HEK293 (cell line): Measurements from ENCODE around the gene ATOSA.

Experiments
- CTCF ChIA-PET: fragments of 350-600 bp; formaldehyde crosslinking; extraction: SDS; loops from one replicate; lab custom pipeline; 2021; ENCODE audit warnings: antibody characterized with exemption; lab: Yijun Ruan, JAX
- POLR2A ChIA-PET: fragments of 300-600 bp; formaldehyde crosslinking; extraction: SDS; loops from one replicate; lab custom pipeline; 2020; ENCODE audit warnings: antibody characterized with exemption, inconsistent platforms; lab: Yijun Ruan, JAX
- H3K27ac ChIP-seq: fragments of 200-500 bp; sonication (Bioruptor generic); 2 replicates; pipeline ENCODE4 v1.5.1; 2014; ENCODE audit warnings: low read depth, low read length, control low read depth, inconsistent platforms; ENCODE audit errors: extremely low read depth
- H3K36me3 ChIP-seq, 2 experiments: fragments of 200-500 bp in 1 of 2; sonication (Bioruptor generic) in 1 of 2; 1 replicate in 1 of 2; 2 replicates in 1 of 2; pipeline ENCODE4 v1.5.1; 2014 to 2017; ENCODE audit warnings: inconsistent platforms in 2 of 2, low read length in 2 of 2; ENCODE audit not compliant: control insufficient read depth in 2 of 2, insufficient read depth in 1 of 2
- H3K4me1 ChIP-seq: fragments of 200-500 bp; sonication (Bioruptor generic); 2 replicates; pipeline ENCODE4 v1.5.1; 2014; ENCODE audit warnings: mild to moderate bottlenecking, low read length, inconsistent platforms; ENCODE audit not compliant: control insufficient read depth, insufficient read depth
- H3K4me3 ChIP-seq: 2 replicates; pipeline ENCODE4 v1.5.1; 2011; ENCODE audit warnings: low read depth, mild to moderate bottlenecking, control low read depth, low read length, moderate library complexity
- H3K9me3 ChIP-seq: fragments of 200-500 bp; sonication (Bioruptor generic); 2 replicates; pipeline ENCODE4 v1.5.1; 2014; ENCODE audit warnings: low read depth, low read length, inconsistent platforms; ENCODE audit not compliant: control insufficient read depth, insufficient read depth
- FEZF1 ChIP-seq: fragments of 450-650 bp; formaldehyde crosslinking; IDR thresholded peaks from 2 replicates; pipeline ENCODE4 v1.5.1; 2016; ENCODE audit warnings: missing biosample characterization, missing genetic modification characterization
- HOXA7 ChIP-seq: sonication (generic); formaldehyde crosslinking; IDR thresholded peaks from 2 replicates; pipeline ENCODE4 v1.8.1; 2022; ENCODE audit warnings: missing genetic modification reagents, borderline replicate concordance
- OVOL3 ChIP-seq: fragments of 450-650 bp; formaldehyde crosslinking; IDR thresholded peaks from 2 replicates; pipeline ENCODE4 v1.5.1; 2016; ENCODE audit warnings: missing biosample characterization, missing genetic modification characterization
- ZBTB7A ChIP-seq: fragments of 450-650 bp; formaldehyde crosslinking; IDR thresholded peaks from 2 replicates; pipeline ENCODE4 v1.5.1; 2016; ENCODE audit warnings: low read depth, missing biosample characterization, missing genetic modification characterization
- ZEB2 ChIP-seq: fragments of 450-650 bp; formaldehyde crosslinking; IDR thresholded peaks from 2 replicates; pipeline ENCODE4 v1.5.1; 2016; ENCODE audit warnings: missing biosample characterization, missing genetic modification characterization
- ZNF10 ChIP-seq: fragments of 450-650 bp; formaldehyde crosslinking; IDR thresholded peaks from 2 replicates; pipeline ENCODE4 v1.5.1; 2017; ENCODE audit warnings: missing biosample characterization, missing genetic modification characterization
- ZNF138 ChIP-seq: fragments of 450-650 bp; formaldehyde crosslinking; IDR thresholded peaks from 2 replicates; pipeline ENCODE4 v1.5.1; 2016; ENCODE audit warnings: missing biosample characterization, missing genetic modification characterization, borderline replicate concordance
- ZNF148 ChIP-seq: fragments of 450-650 bp; formaldehyde crosslinking; IDR thresholded peaks from 2 replicates; pipeline ENCODE4 v1.5.0; 2017; ENCODE audit warnings: missing biosample characterization, missing genetic modification characterization, borderline replicate concordance
- ZNF155 ChIP-seq: fragments of 450-650 bp; formaldehyde crosslinking; IDR thresholded peaks from 2 replicates; pipeline ENCODE4 v1.5.1; 2016; ENCODE audit warnings: missing biosample characterization, missing genetic modification characterization
- ZNF157 ChIP-seq: fragments of 450-650 bp; formaldehyde crosslinking; IDR thresholded peaks from 2 replicates; pipeline ENCODE4 v1.5.1; 2016; ENCODE audit warnings: missing biosample characterization, missing genetic modification characterization
- ZNF184 ChIP-seq: fragments of 450-650 bp; IDR thresholded peaks from 2 replicates; pipeline ENCODE4 v1.5.1; 2018; ENCODE audit warnings: missing biosample characterization, mild to moderate bottlenecking, missing genetic modification characterization
- ZNF2 ChIP-seq: fragments of 450-650 bp; formaldehyde crosslinking; IDR thresholded peaks from 2 replicates; pipeline ENCODE4 v1.5.1; 2016; ENCODE audit warnings: missing biosample characterization, missing genetic modification characterization
- ZNF248 ChIP-seq: fragments of 450-650 bp; formaldehyde crosslinking; IDR thresholded peaks from 2 replicates; pipeline ENCODE4 v1.5.1; 2017; ENCODE audit warnings: missing biosample characterization, missing genetic modification characterization
- ZNF274 ChIP-seq, 2 experiments: fragments of 200-500 bp in 1 of 2; fragments of 450-650 bp in 1 of 2; sonication (Bioruptor generic) in 1 of 2; formaldehyde crosslinking in 1 of 2; IDR thresholded peaks; 2 replicates each; pipeline versions ENCODE4 v1.5.1 to v1.6.1; 2014 to 2016; ENCODE audit warnings: borderline replicate concordance in 1 of 2, inconsistent platforms in 1 of 2, low read length in 1 of 2, missing biosample characterization in 1 of 2, missing genetic modification characterization in 1 of 2
- ZNF350 ChIP-seq: fragments of 450-650 bp; formaldehyde crosslinking; IDR thresholded peaks from 2 replicates; pipeline ENCODE4 v1.5.0; 2017; ENCODE audit warnings: missing biosample characterization, mild to moderate bottlenecking, missing genetic modification characterization
- ZNF366 ChIP-seq: fragments of 450-650 bp; formaldehyde crosslinking; conservative IDR thresholded peaks from 2 replicates; pipeline ENCODE4 v1.5.1; 2016; ENCODE audit warnings: missing biosample characterization, missing genetic modification characterization
- ZNF426 ChIP-seq: fragments of 450-650 bp; formaldehyde crosslinking; IDR thresholded peaks from 2 replicates; pipeline ENCODE4 v1.5.1; 2017; ENCODE audit warnings: missing biosample characterization, missing genetic modification characterization, mild to moderate bottlenecking, inconsistent platforms, moderate library complexity
- ZNF530 ChIP-seq: fragments of 450-650 bp; formaldehyde crosslinking; IDR thresholded peaks from 2 replicates; pipeline ENCODE4 v1.5.1; 2016; ENCODE audit warnings: low read depth, missing biosample characterization, missing genetic modification characterization
- ZNF555 ChIP-seq: fragments of 450-650 bp; formaldehyde crosslinking; conservative IDR thresholded peaks from 2 replicates; pipeline ENCODE4 v1.5.1; 2017; ENCODE audit warnings: missing biosample characterization, mild to moderate bottlenecking, missing genetic modification characterization, inconsistent platforms
- ZNF600 ChIP-seq: fragments of 450-650 bp; formaldehyde crosslinking; IDR thresholded peaks from 2 replicates; pipeline ENCODE4 v1.5.1; 2016; ENCODE audit warnings: missing biosample characterization, missing genetic modification characterization
- ZNF621 ChIP-seq: fragments of 450-650 bp; formaldehyde crosslinking; IDR thresholded peaks from 2 replicates; pipeline ENCODE4 v1.5.1; 2017; ENCODE audit warnings: missing biosample characterization, missing genetic modification characterization
- ZNF776 ChIP-seq: fragments of 450-650 bp; formaldehyde crosslinking; IDR thresholded peaks from 2 replicates; pipeline ENCODE4 v1.5.0; 2017; ENCODE audit warnings: missing biosample characterization, missing genetic modification characterization, borderline replicate concordance
- ZNF777 ChIP-seq: fragments of 450-650 bp; formaldehyde crosslinking; IDR thresholded peaks from 2 replicates; pipeline ENCODE4 v1.5.1; 2017; ENCODE audit warnings: missing biosample characterization, missing genetic modification characterization, borderline replicate concordance
- TF ChIP-seq, protein P1 (sequence below): fragments of 450-650 bp; formaldehyde crosslinking; IDR thresholded peaks from 2 replicates; pipeline ENCODE4 v1.5.1; 2016; ENCODE audit warnings: missing biosample characterization, missing genetic modification characterization
- TF ChIP-seq, protein P2 (sequence below): fragments of 450-650 bp; formaldehyde crosslinking; IDR thresholded peaks from 2 replicates; pipeline ENCODE4 v1.5.1; 2016; ENCODE audit warnings: missing biosample characterization, missing genetic modification characterization

Gene ATOSA

DNA sequence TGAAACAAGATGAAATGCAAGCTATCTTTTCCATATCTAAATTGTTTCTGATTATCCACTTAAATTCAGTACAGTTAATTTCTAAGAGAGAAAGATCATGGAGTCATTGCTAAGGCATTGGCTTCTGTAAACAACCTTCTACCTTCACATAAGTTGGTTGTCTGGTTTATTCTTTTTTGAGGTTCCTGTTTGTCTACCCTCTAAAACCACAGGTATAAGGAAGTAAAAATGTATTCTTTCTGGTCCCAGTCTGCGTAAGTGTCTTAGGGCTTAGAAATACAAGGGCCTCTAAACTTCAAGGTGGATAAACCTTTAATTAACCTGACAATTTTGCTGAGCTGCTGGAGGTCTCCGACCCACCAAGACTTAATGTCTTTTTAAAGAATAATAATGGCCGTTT lies 3.6 kb upstream of the ATOSA start:
- Histone ChIP-seq H3K4me3 (no peak overlapping the region), H3K36me3 (no peaks in the 10 kb centered on the region), H3K4me1 (no peaks in the 10 kb centered on the region), H3K27ac (no peak overlapping the region), H3K9me3 (no peaks in the 10 kb centered on the region)
- TF ChIP-seq ZNF366 (tag by site-specific recombination) (no peak), ZNF555 (no peak), ZBTB7A (tag by site-specific recombination) (no peak), ZNF148 (no peak), ZNF248 (tag by site-specific recombination) (no peak), ZNF2 (tag by site-specific recombination) (no peak), ZNF350 (tag by site-specific recombination) (no peak), ZNF138 (tag by site-specific recombination) (no peak), FEZF1 (tag by site-specific recombination) (no peak), ZNF157 (tag by site-specific recombination) (no peak), ZNF274 (IDR thresholded peaks at IDR 0.05; ENCODE audit: low read length) (no peak), ZNF274 (tag by site-specific recombination; IDR thresholded peaks at IDR 0.05; ENCODE audit: borderline replicate concordance) (no peak), ZNF621 (no peak)
- CTCF ChIA-PET = interaction anchor here (0.6 kb wide), 1 partner anchor 9 kb away, joined by 3 read pairs; no protein-coding TSS in a partner anchor
- POLR2A ChIA-PET = no interaction called here

GRCh38 chr15:52682200-52682599 lies 3.0 kb upstream of the ATOSA start:
- CTCF ChIA-PET = interaction anchor here (0.7 kb wide), 1 partner anchor 159 kb away, joined by 5 read pairs; no protein-coding TSS in a partner anchor
- Histone ChIP-seq H3K9me3 (no peaks in the 10 kb centered on the region), H3K4me3 (no peak overlapping the region), H3K4me1 (0 out of 2 replicates have a peak, but pooled peaks cover under 1% of the 10 kb centered on the region), H3K27ac (no peak overlapping the region), H3K36me3 (no peaks in the 10 kb centered on the region)
- no peak for TF ChIP-seq ZNF184 (tag by site-specific recombination)
- TF ChIP-seq ZNF777 (tag by site-specific recombination) = no peak
- no peak for TF ChIP-seq ZNF530
- TF ChIP-seq, protein P1, sequence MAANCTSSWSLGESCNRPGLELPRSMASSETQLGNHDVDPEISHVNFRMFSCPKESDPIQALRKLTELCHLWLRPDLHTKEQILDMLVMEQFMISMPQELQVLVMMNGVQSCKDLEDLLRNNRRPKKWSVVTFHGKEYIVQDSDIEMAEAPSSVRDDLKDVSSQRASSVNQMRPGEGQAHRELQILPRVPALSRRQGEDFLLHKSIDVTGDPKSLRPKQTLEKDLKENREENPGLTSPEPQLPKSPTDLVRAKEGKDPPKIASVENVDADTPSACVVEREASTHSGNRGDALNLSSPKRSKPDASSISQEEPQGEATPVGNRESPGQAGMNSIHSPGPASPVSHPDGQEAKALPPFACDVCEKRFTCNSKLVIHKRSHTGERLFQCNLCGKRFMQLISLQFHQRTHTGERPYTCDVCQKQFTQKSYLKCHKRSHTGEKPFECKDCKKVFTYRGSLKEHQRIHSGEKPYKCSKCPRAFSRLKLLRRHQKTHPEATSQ (tag by site-specific recombination) = no peak
- no peak for TF ChIP-seq ZNF155 (tag by site-specific recombination)
- no peak for TF ChIP-seq ZNF426 (tag by site-specific recombination)
- TF ChIP-seq ZNF10 (tag by site-specific recombination) = no peak
- no peak for TF ChIP-seq HOXA7 (CRISPR knock-in tag)
- TF ChIP-seq, protein P2, sequence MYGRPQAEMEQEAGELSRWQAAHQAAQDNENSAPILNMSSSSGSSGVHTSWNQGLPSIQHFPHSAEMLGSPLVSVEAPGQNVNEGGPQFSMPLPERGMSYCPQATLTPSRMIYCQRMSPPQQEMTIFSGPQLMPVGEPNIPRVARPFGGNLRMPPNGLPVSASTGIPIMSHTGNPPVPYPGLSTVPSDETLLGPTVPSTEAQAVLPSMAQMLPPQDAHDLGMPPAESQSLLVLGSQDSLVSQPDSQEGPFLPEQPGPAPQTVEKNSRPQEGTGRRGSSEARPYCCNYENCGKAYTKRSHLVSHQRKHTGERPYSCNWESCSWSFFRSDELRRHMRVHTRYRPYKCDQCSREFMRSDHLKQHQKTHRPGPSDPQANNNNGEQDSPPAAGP = no peak
- TF ChIP-seq ZEB2 (tag by site-specific recombination) = no peak
- TF ChIP-seq ZNF600 (tag by site-specific recombination) = no peak
- no peak for TF ChIP-seq OVOL3 (tag by site-specific recombination)
- no peak for TF ChIP-seq ZNF776 (tag by site-specific recombination)
- POLR2A ChIA-PET = no interaction called here
